NCI-H345 treated with DMSO at 0.1 percent for 48 hours (cell line): ENCODE results near the gene ST7.

Experiments
- DNase-seq: peaks from one replicate; lab custom pipeline; 2025; ENCODE audit not compliant: unreplicated experiment; lab: John Stamatoyannopoulos, UW

ST7 gene

GRCh38 chr7:117185124-117185523 is 231.8 kb downstream of the ST7 start:
- no peak for DNase-seq

GRCh38 chr7:117186218-117187010 is 233.1 kb downstream of the ST7 start:
- no peak for DNase-seq

GRCh38 chr7:117188376-117188775 is 235.1 kb downstream of the ST7 start:
- no peak for DNase-seq

GRCh38 chr7:117188949-117189592 is 235.8 kb downstream of the ST7 start:
- no peak for DNase-seq

GRCh38 chr7:117190104-117190503 is 236.8 kb downstream of the ST7 start:
- no peak for DNase-seq

GRCh38 chr7:117190746-117191435 is 237.6 kb downstream of the ST7 start:
- no peak for DNase-seq

GRCh38 chr7:117192108-117192507 is 238.8 kb downstream of the ST7 start:
- no peak for DNase-seq

- DNase-seq, result no peak
Observed at GRCh38 chr7:117193564-117193963, 240.3 kb downstream of the ST7 start.

- no peak for DNase-seq
Observed at GRCh38 chr7:117194445-117194844, 241.1 kb downstream of the ST7 start.

GRCh38 chr7:117195361-117196029 is 242.2 kb downstream of the ST7 start:
- no peak for DNase-seq

GRCh38 chr7:117200132-117200531 is 246.8 kb downstream of the ST7 start:
- DNase-seq, result no peak

GRCh38 chr7:117200786-117201458 is 247.6 kb downstream of the ST7 start:
- no peak for DNase-seq

- no peak for DNase-seq
Observed at GRCh38 chr7:117202511-117202910, 249.2 kb downstream of the ST7 start.

- no peak for DNase-seq
Observed at GRCh38 chr7:117203205-117203604, 249.9 kb downstream of the ST7 start.

GRCh38 chr7:117205873-117206272 is 252.6 kb downstream of the ST7 start:
- DNase-seq, result no peak

- DNase-seq, result no peak
Observed at GRCh38 chr7:117208257-117208656, 255.0 kb downstream of the ST7 start.

GRCh38 chr7:117210397-117210796 is 257.1 kb downstream of the ST7 start:
- no peak for DNase-seq

GRCh38 chr7:117210908-117211307 is 257.6 kb downstream of the ST7 start:
- DNase-seq, result no peak

GRCh38 chr7:117211614-117212013 is 258.3 kb downstream of the ST7 start:
- no peak for DNase-seq

GRCh38 chr7:117212969-117213877 is 259.9 kb downstream of the ST7 start:
- peak; percentile 51 for DNase-seq
